BE2C (cell line): ENCODE data around the gene LHPP.

Experiments used
- DNase-seq: peaks from one replicate; pipeline ENCODE4 v3.0.0-alpha.2; 2020
- H3K27me3 ChIP-seq: fragments of 250-450 bp; sonication (Bioruptor Pico); 2 replicates; pipeline ENCODE4 v1.5.1; 2020; ENCODE audit warnings: mild to moderate bottlenecking
- H3K36me3 ChIP-seq: fragments of 250-450 bp; sonication (Bioruptor Pico); 2 replicates; pipeline ENCODE4 v1.5.1; 2020; ENCODE audit warnings: mild to moderate bottlenecking
- H3K4me1 ChIP-seq: fragments of 250-450 bp; sonication (Bioruptor Pico); 2 replicates; pipeline ENCODE4 v1.5.1; 2020
- H3K4me3 ChIP-seq: 2 replicates; pipeline ENCODE4 v1.5.1; 2011; ENCODE audit warnings: low read depth, low read length
- H3K9me3 ChIP-seq: fragments of 250-450 bp; sonication (Bioruptor Pico); 2 replicates; pipeline ENCODE4 v1.5.1; 2020
- CTCF ChIP-seq: IDR thresholded peaks from 2 replicates; pipeline ENCODE4 v1.5.1; 2012; ENCODE audit warnings: mild to moderate bottlenecking, low read depth, low read length

Gene LHPP

GRCh38 chr10:124532788-124533187 lies 71.2 kb downstream of the LHPP start:
- Histone ChIP-seq H3K36me3 (no peaks in the 10 kb centered on the region), H3K9me3 (no peaks in the 10 kb centered on the region), H3K27me3 (no peaks in the 10 kb centered on the region), H3K4me3 (no peak overlapping the region), H3K4me1 (no peaks in the 10 kb centered on the region)
- DNase-seq, result no peak
- no peak for TF ChIP-seq CTCF

DNA sequence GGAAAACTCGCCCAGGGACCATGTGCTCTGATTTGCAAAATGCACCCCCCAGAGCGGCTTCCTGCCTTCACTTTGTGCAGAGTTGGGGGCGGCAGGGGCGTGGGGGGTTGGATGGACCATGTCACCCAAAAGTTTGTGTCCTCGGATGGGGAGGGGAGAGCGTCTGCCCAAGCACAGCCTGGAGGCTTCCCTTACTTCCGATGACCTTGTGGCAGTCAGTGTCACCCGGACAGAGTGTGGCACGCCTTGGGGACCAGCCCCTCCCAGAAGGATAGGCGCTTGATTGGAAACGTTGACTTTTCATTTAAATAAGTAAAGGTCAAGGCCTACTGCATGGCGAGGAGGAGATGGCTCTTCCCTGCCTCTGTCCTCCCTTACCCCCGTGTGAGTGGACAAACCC lies 71.6 kb downstream of the LHPP start:
- TF ChIP-seq CTCF, result no peak
- DNase-seq, result no peak

DNA sequence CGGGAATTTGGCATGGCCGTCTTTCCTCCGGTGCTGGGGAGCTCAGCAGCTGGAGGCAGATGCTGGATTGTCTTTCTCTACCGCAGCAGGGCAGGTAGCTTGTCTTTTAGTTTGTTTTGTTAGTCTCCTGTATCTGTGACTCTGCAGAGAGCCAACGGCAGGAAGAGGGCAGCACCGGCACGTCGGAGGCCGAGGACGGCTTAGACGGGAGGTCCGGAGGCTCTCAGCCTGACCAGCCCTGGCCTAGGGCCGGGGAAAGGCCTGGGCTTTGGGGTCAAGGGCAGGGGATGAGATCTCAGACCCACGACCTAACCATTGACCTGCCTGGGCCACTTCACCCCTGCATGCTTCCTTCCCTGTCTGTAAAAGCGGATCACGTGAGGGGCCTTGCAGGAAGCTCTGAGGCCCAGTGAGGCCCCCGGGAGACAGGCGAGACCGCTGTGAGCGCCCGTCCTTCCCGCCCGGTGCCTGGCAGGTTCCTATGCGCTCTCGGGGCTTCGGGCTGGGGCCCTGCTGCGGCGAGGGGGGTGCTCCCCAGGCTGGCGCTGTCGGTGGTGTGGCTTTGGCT lies 72.7 kb downstream of the LHPP start:
- no peak for DNase-seq

More for the DNA sequence above, 71.6 kb downstream of the LHPP start:
- Histone ChIP-seq H3K4me3 (no peak overlapping the region), H3K4me1 (no peaks in the 10 kb centered on the region), H3K27me3 (no peaks in the 10 kb centered on the region), H3K36me3 (no peaks in the 10 kb centered on the region), H3K9me3 (no peaks in the 10 kb centered on the region)

DNA sequence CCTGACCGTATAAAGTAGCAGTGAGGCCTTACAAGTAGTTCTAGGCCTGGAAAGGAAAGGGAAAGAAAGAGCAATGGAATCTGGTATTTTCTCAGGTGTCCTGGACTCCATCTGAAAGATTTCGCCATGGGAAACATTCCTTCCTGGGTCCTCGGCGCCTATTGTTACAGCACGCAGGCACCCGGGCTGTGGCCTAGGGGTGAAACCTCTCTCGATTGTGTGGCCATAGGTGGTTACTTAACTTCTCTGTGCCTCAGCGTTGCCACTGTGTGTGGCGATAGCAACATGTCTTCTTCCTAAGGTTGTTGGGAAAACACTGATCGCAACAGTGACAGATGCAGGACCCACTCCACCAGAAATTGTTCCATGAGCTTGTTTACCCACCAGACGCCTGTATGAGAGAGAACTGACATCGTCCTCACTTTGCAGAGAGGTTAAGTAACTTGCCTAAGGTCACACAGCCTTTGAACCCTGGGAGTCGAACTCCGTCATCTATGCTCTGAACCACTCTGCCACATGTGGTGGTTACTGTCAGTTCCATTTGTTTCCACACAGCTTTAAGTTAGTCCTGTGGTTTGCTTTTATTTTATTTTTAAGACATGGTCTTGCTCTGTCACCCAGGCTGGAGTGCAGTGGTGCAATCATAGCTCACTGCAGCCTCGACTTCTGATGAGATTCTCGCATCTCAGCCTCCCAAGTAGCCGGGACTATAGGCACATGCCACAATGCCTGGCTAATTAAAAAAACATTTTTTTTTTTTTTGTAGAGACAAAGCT lies 73.4 kb downstream of the LHPP start:
- Histone ChIP-seq H3K36me3 (no peaks in the 10 kb centered on the region), H3K4me1 (no peaks in the 10 kb centered on the region), H3K4me3 (no peak overlapping the region), H3K27me3 (no peaks in the 10 kb centered on the region), H3K9me3 (no peaks in the 10 kb centered on the region)
- no peak for DNase-seq
- no peak for TF ChIP-seq CTCF

More for the DNA sequence above, 72.7 kb downstream of the LHPP start:
- H3K4me3 ChIP-seq, result no peak overlapping the region
- no peaks in the 10 kb centered on the region for H3K9me3 ChIP-seq
- H3K36me3 ChIP-seq, result no peaks in the 10 kb centered on the region
- H3K27me3 ChIP-seq, result no peaks in the 10 kb centered on the region
- TF ChIP-seq CTCF, result 0 out of 2 replicates have a peak, but pooled peaks have one; percentile 8
- H3K4me1 ChIP-seq, result no peaks in the 10 kb centered on the region

DNA sequence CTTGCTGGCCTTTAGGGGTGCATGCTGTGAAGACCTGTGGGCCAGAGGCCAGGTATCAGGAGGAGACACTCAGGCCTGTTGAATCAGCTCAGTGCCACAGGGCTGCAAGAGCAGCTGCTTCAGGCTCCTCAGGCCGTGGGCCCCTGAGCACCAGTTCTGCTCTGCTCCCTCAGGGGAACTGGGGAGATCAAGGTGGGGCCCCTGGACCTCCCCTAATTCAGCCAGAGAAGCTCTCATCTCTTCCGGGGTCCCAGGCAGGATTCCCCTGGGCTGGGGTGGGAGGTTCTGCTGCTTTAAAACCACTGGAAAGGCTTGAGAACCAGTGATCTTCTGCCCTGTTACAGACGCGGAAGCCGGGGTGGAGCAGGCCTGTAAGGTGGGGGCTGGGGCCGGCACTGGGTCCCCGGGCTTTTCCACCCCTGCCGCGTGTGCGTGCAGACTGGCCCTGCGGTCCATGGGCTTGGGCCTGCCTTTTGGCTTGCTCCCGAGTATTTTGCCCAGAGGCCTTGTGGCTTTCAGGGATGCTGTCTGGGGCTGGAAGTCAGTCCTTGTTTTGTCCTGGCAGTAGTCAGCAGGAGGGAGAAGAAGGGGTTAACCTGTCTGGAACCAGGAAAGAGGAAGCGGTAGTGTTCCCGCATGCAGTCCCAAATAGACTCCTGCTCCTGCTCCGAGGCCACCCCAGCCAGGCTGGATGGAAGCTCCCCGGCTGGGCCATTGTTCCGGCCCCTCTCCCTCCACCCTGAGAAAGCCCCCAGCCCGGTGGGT lies 74.3 kb downstream of the LHPP start:
- no peaks in the 10 kb centered on the region for H3K4me1 ChIP-seq
- no peaks in the 10 kb centered on the region for H3K36me3 ChIP-seq
- H3K4me3 ChIP-seq, result no peak overlapping the region
- TF ChIP-seq CTCF, result no peak
- H3K27me3 ChIP-seq, result no peaks in the 10 kb centered on the region
- DNase-seq, result no peak
- no peaks in the 10 kb centered on the region for H3K9me3 ChIP-seq
